T follicular helper cell (primary cell): ENCODE data around the gene PRM2.

Source experiments
- DNase-seq: peaks from one replicate; pipeline ENCODE4 v3.0.0-alpha.2; 2020; ENCODE audit warnings: low read depth

The PRM2 gene

DNA sequence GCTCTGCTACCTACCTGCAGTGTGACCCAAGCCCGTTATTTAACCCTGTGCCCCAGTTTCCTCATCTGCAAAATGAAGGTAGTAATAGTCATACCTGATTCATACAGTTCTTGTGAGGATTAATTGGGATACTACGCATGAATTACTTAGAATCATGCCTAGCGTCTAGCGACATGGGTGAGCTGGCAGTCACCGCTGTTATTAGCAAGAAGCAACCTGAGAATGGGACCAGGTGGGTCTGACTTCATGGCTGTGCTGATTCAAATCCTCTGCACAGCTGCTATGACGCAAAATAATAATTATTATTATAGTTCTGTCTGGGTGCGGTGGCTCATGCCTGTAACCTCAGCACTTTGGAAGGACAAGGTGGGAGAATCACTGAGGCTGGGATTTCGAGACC lies 28.1 kb downstream of the PRM2 start:
- DNase-seq = no peak

DNA sequence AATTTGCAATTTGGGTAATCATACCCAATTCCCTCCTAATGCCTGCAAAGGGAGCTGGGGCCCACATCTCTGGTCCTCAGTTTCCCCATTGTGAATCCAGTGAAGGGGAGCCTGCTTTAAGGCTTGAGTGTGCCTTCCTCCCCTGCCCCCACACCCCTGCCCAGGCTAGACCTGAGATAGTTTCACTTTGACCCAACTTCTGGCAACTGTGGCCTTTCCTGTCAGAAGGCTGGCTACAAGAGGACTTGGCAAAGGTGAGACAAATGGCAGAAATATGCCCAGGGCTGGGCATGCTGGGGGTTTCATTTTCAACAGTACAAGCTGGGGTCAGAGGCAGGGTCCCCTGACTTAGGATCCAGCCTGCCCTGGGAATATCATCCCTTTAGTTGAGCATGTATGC lies 30.3 kb downstream of the PRM2 start:
- DNase-seq = no peak

DNA sequence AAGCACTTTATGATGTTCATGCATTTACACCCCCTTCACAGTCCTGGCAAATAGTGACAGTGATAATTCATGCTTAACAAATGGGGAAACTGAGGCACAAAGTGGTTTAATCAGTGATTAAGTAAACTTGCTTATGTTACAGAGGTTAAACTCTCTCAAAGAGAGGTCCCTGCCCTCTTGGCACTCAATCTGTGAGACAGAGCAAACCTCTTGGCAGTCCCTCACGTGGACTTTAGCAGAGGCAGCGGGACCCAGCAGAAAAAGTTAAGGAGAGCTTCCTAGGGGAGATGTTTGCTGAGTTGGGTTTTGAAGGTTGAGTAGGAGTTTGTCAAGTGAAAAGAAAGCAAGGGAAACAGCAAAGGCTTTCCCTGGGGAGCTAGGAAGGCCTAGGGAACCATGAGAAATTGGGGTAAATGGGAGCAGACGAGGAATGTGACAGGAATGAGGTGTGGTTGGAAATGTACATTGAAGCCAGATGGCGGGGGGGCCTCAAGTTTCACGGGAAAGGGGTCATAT lies 31.0 kb downstream of the PRM2 start:
- no peak for DNase-seq

DNA sequence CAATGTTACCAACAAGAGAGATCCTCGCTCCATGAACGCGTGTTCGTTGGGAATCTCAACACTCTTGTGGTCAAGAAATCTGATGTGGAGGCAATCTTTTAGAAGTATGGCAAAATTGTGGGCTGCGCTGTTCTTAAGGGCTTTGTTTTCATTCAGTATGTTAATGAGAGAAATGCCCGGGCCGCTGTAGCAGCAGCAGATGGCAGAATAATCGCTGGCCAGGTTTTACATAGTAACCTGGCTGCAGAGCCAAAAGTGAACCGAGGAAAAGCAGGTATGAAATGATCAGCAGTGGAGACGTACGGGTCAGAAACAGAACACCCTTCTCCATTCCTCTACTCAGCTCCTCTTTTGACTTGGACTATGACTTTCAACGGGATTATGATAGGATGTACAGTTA lies 33.6 kb downstream of the PRM2 start:
- DNase-seq = no peak

DNA sequence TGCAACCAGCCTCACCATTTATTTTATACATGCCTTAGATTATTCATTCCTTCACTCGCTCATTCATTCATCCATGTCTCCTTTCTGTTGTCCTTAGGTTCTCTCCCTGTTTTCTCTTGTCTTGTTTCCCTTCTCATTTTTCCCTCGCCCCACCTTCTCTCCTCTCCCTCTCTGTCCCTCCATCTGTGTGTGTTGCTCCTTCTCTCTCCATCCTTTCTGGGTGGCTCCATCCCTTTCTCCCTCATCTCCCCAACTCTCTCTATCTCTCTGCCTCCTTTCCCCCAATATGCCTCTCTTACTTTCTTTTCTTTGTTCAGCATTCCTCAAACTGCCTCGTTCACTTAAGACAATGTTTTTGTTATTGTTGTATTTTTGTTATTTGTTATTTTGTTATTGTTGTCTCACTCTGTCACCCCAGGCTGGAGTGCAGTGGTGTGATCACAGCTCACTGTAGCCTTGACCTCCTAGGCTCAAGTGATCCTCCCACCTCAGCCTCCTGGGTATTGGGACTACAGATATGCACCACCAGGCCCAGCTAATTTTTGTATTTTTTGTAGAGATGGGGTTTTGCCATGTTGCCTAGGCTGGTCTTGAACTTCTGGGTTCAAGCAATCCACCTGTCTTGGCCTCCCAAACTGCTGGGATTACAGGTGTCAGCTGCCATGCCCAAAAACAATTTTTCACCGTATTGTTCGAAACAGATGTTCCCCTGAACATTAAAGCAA lies 34.6 kb downstream of the PRM2 start:
- no peak for DNase-seq

DNA sequence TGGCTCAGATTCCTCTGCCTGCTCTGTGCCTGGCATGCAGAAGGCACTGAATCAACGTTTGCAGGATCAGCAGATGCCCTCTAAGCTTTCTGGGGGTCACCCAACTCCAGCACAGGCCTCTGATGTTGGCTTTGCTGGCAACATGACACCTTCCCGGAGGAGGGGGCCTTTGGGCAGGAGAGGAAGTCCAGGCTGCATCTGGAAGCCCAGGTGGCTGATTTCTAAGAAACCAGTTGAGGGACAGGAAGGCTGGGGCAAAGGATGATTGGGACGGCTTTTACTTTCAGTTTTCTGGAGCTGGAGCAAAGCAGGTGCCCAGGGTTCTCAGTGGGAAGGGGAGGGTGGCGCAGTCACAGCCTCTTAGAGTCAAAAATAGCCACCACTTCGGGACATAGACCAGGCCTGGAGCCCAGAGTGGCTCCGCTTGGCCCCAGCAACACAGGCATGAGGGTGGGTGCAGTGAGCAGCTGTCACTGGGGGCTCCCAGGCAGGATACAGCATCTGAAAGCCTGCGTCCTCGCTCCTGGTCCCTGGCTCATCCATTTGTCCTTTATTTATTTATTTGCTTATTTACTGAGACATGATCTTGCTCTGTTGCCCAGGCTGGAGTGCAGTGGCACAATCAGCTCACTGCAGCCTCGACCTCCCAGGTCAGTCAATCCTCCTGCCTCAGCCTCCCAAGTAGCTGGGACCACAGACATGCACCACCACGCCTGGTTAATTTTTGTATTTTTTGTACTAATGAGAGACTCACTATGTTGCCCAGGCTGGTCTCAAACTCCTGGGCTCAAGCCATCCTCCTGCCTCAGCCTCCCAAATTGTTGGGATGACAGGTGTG lies 35.4 kb downstream of the PRM2 start:
- no peak for DNase-seq

DNA sequence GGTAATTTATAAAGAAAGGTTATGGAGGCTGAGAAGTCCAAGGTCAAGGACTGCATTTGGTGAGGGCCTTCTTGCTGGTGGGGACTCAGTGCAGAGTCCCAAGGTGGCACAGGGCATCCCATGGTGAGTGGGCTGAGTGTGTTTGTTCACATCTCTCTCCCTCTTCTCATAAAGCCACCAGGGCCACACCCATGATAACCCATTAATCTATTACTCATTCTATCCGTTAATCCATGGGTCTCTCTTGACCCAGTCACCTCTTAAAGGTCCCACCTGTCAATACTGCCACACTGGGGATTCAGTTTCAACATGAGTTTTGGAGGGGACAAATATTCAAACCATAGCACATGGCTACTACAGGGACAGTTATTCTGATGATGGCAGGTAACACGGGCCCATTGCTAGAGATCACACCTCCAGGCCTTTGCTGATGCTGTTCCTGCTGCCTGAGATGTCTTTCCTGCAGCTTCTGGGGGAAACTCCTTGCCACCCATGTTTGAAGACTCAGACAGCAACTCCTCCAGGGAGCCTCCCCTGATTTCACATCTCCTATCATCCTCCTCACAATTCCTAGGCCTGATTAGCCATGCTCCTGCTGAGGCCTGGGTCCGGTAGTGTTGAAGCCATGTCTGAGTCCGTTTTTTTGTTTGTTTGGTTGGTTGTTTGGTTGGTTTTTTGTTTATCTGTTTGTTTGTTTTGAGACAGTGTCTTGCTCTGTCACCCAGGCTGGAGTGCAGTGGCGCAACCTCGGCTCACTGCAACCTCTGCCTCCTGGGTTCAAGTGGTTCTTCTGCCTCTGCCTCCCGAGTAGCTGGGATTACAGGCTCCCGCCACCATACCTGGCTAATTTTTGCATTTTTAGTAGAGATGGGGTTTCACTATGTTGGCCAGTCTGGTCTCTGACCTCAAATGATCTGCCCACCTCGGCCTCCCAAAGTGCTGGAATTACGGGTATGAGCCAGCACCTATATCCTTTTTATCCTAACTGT lies 36.3 kb downstream of the PRM2 start:
- DNase-seq = no peak

DNA sequence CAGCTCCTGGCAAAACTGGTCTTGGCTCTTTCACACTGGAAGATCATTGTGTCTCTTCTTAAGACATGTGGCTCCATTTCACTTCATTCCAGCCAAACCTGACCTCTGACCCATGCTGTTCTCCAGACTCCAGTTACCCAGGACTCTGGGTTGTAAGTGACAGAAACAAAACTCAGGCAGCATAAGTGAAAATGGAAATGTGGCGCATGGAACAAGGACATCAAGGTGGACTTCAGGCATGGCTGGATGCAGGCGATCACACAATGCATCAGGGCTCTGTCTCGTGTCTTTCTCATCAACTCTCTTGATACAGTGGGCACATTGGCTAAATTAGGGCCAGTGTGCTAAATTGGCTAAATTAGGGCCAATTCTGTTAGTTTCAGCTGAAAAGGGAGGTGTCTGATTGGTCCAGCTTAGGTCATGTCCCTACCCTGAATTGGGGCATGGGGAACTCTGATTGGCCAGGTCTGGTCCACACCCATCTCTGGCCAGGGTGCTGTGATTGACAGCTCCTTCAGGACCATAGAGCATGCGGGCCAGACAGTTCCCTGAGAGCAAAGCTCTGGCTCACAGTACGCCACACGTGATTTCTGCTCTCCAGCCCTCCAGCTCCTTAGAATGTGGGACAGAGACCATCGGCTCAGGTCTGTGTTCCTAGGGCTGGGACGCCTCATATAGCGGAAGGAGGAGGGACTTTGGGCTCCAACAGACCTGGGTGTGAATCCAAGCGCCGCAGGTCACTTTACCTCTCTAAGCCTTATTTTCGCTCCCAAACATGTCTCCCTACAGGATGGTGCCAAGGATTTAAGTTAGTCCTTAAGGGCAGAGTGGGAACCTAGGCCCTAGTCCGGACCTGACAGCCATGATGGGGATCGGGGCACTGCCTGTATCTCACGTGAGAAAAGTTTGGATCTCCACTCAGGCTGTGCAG lies 37.7 kb downstream of the PRM2 start:
- DNase-seq = no peak

DNA sequence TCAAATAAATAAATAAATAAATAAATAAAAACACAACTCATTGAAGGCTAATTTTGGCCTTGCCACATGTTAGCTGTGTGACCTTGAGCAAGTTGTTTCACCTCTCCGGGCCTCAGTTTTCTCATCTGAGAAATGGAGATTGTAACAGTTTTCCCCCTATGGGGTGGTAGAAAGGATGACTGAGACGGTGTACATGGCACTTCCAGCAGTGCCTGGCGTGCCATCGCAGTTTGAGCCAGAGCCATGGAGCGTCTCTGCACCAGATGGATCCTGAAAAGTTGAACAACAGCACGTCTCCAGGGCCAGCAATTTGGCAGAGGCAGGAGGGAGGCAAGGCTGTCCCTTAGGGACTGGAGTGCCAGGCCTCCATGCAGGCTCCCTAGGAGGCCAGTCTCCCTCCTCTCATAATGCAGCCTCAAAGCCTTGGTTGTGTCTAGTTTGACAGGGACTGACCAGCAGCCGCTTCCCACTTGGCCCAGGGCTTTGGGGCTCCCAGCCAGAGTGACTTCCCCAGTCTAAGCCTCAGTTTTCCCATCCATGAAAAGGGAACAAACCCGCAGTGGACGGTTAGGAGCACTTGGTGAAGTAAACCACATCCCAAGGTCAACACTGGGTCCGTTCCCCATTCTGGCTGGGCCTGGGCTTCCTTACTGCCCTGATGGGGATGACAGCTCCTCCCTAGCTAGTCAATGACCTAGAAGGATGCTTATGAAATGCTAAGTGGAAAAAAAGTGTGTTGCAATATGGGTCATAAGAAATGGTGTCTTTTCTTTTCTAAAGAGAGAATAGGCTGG lies 39.6 kb downstream of the PRM2 start:
- DNase-seq = no peak

DNA sequence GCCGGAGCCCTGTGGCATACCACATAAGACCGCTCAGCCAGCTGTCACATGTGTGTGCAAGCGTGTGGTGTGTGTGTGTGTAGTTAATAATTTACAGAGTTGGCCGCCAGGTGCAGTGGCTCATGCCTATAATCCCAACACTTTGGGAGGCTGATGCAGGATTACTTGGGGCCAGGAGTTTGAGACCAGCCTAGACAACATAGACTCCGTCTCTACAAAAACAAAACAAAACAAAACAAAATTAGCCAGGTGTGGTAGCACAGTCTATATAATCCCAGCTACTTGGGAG lies 40.6 kb downstream of the PRM2 start:
- no peak for DNase-seq

DNA sequence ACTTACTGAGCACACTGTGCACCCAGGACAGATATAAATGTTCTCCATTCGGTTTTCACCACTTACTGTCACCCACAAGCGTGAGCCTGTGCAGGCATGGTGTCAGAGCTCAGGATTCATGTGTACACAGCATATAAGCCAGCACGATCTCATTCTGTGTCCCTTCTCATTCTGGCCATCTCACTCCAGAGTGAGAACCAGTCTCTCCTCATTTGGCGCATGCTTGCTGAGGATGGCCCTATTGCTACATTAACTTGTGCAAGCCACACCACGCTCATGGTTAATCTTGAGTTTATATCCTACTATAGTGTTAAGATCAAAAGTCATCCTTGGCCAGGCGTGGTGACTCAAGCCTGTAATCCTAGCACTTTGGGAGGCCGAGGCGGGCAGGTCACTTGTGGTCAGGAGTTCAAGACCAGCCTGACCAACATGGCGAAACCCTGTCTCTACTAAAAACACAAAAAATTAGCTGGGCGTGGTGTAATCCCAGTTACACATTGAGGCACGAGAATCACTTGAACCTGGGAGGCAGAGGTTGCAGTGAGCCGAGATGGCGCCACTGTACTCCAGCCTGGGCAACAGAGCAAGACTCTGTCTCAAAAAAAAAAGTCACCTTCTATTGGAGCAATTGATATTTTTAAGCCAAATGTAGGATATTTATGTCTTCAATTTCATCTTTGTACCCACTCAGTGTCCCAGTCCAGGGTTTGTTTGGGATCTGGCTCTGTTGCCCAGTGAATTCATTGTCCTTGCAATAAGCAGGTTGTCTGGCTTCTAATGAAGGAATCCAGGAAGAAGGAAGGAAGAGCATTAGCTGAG lies 41.2 kb downstream of the PRM2 start:
- no peak for DNase-seq

DNA sequence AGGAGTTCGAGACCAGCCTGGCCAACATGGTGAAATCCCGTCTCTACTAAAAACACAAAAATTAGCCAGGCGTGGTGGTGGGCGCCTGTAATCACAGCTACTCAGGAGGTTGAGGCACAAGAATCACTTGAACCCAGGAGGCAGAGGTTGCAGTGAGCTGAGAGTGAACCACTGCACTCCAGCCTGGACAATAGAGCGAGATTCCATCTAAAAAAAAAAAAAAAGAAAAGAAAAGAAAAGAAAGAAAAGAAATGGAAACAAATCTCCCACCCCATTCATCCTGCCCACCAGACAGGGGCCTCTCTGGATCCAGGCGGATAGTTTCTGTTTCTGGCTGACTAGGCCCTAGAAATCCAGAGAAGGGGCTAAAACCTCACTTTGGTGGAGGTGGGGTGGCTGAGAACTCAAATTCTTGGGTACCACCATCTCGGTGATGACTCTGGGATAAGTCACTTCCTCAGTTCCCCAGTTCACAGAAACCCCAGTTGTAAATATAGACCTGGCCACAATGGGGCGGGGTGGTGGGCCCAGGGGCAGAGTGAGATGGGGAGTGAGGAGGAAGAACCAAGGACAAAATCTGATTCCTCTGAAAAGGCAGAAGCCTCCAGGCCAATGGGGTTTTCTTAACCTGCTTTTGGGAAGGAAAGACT lies 42.4 kb downstream of the PRM2 start:
- no peak for DNase-seq

DNA sequence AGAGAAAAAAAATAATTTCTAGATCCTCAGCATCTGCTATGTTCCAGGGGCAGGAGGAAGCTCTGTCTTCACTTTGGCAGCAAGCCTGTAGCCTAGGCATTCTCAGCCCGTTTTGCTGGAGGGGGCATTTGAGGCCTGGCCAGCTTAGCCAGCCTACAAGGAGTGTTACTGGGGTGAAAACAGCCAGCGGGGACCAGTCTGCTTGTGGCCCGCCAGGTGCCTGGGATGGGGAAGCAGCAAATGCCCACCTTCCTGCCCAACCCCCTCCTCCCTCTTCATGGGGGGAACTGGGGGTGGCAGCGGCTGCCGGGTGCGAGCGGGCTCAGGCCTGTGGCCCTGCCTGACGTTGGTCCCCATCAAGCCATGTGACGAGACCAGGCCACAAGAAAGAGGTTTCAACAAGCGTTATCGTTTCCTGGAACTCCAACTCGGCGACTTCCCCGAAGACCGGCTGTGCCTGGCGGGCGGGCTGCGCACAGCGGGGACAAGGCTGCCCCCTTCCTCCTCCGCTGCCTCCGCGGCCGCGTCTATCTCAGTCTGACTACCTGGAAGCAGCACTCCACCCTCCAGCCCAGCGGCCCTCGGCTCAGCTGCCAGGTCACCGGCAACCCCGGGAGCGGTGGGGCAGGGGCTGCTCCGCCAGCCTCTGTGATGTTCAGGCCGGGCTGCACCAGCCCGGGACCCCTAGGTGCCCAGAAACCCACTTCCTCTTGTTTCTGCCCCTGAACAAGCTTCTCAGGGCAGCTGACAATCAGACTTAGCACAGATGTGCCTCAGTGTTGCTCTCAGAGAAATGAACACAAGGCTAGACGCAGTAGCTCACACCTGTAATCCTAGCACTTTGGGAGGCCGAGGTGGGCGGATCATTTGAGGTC lies 43.2 kb downstream of the PRM2 start:
- DNase-seq = peak; percentile 68

DNA sequence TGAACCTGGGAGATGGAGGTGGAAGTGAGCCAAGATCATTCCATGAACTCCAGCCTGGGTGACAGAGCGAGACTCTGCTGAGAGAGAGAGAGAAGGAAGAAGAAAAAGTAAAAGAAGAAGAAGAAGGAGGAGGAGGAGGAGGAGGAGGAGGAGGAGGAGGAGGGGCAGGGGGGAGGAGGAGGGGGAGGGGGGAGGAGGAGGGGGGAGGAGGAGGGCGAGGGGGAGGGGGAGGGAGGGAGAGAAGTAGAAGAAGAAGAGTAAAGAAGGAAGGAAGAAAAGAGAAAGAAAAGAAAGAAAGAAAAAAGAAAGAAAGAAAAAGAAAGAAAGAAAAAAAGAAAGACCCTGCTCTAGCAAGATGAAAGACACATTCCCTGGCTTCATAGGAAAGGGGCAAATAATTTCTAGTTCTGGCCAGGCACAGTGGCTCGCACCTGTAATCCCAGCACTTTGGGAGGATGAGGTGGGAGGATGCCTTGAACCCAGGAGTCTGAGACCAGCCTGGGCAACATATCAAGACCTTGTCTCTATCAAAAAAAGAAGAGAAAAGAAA lies 43.9 kb downstream of the PRM2 start:
- DNase-seq = no peak

DNA sequence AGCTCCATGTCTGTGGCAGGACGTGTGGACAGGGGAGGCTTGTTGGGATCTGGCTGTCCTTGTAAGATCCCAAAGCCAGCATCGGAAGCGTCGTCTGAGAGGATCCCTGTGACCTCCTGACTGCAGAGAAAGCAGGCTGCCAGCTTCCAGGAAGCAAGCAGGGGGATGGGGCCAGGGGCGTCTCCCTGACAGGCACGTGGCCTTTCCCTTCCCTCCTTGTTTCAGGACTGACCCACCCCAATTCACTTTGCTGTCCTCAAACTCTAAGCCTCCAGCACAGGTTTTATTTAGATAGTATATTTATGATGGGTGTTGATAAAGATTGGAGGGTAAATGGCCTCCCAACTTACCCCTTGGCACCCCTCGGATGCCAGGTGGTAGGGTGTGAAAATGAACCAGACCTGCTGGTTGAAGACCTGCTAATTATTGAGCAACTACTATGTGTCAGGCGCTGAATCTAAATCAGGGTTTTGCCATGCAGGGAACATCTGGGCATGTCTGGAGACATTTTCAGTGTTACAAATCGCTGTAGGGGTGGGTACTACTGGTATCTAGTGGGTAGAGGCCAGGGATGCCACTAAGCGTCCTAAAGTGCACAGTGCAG lies 44.8 kb downstream of the PRM2 start:
- DNase-seq = no peak

DNA sequence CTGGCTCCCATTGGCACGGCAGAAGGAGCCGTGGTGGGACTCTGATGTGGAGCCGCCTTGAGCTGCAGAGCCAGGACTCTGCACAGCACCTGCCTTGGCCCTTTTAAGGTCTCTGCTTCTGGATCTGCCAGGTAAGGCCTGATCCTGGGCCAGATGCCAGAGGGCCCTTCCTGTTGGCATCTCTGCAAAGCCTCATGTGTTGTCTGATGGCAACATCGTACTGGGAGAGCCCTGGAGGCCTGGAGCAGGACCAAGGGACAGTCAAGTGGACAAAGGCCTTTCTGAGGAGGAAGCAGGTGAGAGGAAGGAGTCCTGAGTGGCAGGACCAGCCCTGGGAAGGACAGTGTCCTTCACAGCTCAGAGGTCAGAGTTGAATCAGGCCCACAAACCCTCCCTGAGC lies 46.4 kb downstream of the PRM2 start:
- DNase-seq = no peak

DNA sequence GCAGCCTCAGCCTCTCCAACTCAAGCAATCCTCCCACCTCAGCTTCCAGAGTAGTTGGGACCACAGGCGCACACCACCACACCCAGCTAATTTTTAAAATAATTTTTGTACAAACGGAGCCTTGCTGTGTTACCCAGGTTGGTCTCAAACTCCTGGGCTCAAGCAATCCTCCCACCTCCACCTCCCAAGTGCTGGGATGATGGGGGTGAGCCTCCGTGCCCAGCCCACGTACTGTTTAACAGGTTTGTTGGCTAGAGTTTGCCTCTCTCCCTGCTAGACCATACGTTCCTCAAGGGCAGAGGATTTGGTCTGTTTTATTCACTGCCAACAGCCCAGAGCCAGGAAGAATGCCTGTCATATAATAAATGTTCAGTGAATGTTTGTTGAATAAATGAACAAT lies 46.8 kb downstream of the PRM2 start:
- DNase-seq = no peak
